ENCODE data around the gene STAG2.

The STAG2 gene

DNA sequence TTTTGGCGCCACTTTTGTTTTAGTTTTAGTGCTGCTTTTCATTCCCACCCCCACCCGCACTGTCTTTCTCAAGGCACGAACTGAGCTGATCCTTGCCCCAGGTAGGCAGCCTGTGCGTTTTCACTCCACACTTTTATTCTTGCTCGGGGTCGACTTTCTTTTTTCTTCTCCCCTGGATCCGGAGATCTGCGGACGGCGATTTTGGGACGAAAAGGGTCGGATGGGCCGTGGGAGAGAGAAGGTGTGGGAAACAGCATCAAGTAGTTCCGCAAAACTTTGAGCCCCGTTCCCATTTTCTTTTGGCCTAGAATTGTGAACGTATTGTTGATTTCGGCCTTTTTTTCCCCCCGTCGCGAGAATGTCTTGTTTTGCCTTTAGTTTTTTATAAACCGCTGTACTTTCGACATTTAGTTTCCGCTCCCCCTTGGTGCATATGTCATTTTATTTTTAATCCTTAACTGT is 531 bp downstream of the STAG2 start:
- ChIA-PET CTCF (interaction anchor here (1.4 to 1.5 kb wide), 2 partner anchors 10 to 129 kb away, joined by 4 to 5 read pairs; no protein-coding TSS in a partner anchor), POLR2A (no interaction called here)
- TF ChIP-seq, protein P1, sequence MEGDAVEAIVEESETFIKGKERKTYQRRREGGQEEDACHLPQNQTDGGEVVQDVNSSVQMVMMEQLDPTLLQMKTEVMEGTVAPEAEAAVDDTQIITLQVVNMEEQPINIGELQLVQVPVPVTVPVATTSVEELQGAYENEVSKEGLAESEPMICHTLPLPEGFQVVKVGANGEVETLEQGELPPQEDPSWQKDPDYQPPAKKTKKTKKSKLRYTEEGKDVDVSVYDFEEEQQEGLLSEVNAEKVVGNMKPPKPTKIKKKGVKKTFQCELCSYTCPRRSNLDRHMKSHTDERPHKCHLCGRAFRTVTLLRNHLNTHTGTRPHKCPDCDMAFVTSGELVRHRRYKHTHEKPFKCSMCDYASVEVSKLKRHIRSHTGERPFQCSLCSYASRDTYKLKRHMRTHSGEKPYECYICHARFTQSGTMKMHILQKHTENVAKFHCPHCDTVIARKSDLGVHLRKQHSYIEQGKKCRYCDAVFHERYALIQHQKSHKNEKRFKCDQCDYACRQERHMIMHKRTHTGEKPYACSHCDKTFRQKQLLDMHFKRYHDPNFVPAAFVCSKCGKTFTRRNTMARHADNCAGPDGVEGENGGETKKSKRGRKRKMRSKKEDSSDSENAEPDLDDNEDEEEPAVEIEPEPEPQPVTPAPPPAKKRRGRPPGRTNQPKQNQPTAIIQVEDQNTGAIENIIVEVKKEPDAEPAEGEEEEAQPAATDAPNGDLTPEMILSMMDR (IDR thresholded peaks at IDR 0.05; ENCODE audit: control extremely low read depth, extremely low read depth, low read depth, missing control alignments): no peak
- no peak for DNase-seq (ENCODE audit: extremely low spot score)

DNA sequence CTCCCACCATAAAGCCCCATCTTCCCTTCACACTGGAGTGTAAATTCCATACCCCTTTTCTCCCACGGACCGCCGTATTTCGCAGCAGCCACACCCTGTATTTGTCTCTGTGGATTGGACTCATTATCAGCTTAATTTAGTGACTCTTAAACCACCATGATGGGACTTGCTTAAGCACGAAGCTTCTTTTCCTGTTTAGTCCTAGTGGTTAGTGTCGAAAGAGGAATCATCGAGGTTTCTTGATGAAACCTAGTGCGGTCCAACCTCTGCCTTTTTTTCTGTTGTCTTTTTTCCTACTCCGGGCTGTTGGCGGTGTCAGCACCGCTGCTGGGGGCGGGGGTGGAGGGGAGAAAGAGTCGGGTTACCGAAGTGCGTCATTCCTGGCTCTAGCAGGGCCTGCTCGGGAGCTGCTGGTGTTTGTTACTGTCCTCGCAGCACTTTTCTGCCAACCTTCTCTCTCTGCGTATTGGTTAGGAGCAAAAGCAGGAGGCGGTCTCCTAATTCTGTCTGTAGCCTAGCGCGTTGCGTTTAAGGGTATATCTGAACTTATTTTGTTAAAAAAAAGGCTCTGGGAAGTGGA is 1.4 kb downstream of the STAG2 start:
- ChIA-PET CTCF (interaction anchor here (1.4 to 1.5 kb wide), 2 partner anchors 10 to 130 kb away, joined by 4 to 5 read pairs; no protein-coding TSS in a partner anchor), POLR2A (no interaction called here)
- TF ChIP-seq, protein P1 (IDR thresholded peaks at IDR 0.05; ENCODE audit: control extremely low read depth, extremely low read depth, low read depth, missing control alignments): no peak
- DNase-seq (ENCODE audit: extremely low spot score): peak; percentile 61

DNA sequence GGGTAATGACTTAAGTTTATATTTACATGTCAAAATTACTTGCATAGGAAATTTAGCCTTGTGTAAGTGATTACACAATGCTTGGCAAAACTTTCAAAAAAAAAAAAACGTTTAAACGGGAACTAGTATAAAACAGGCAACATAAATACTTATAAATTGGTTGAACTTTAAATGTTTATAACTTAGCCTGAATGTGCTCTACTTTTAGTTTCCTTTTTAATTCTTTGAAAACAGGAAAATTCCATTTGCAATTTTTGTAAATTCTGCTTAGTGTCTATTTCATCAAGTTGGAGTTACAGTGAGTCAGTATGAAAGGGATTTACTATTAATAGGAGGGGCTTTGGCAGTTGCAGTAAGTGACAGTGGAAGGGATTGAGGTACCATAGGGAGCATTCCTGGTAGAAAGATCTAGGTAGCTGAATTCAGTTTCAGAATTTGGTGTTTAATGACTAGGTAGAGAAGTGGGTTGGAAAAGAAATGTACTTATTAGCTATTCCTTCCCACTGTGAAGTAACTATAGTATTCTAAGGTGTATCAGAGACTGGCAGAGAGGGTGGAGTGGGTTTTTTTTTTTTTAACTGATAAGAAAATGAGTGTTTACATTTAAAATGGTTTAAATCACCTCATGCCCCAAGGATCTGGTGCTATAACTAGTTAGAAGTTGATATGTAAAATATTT is 2.8 kb downstream of the STAG2 start:
- no peak for DNase-seq (ENCODE audit: extremely low spot score)
- ChIA-PET POLR2A (no interaction called here), CTCF (interaction anchor here (0.8 kb wide), 1 partner anchor 12 kb away, joined by 3 read pairs; no protein-coding TSS in a partner anchor)
- TF ChIP-seq, protein P1 (IDR thresholded peaks at IDR 0.05; ENCODE audit: control extremely low read depth, extremely low read depth, low read depth, missing control alignments): no peak

DNA sequence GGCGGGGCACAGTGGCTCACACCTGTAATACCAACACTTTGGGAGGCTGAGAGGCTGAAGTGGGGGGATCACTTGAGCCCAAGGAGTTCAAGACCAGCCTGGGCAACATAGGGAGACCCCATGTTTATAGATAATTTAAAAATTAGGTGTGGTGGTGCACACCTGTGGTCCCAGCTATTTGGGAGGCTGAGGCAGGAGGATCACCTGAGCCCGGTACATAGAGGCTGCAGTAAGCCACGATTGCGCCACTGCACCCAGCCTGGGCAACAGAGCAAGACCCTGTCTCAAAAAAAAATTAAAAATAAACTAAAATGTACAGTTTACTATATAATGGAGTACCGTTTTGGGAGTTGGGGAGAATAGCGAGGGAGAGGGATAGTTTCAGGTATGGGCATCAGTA is 4.2 kb downstream of the STAG2 start:
- no peak for DNase-seq (ENCODE audit: extremely low spot score)
- CTCF ChIA-PET: no interaction called here
- POLR2A ChIA-PET: no interaction called here
- TF ChIP-seq, protein P1 (IDR thresholded peaks at IDR 0.05; ENCODE audit: control extremely low read depth, extremely low read depth, low read depth, missing control alignments): no peak

DNA sequence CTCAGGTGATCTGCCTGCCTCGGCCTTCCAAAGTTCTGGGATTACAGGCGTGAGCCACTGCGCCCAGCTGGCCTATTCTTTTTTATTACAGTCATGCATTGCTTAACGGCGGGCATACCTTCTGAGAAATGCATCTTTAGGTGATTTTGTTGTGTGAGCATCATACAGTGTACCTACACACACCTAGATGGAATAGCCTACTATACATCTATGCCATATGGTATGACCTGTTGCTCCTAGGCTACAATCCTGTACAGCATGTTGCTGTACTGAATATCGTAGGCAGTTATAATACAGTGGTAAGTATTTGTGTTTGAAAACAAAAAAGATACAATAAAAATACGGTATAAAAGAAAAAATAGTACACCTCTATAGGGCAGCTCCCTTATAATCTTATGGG is 6.0 kb downstream of the STAG2 start:
- no peak for DNase-seq (ENCODE audit: extremely low spot score)
- ChIA-PET CTCF (interaction anchor here (1.2 to 2.1 kb wide), 2 partner anchors 9 to 134 kb away, joined by 3 to 5 read pairs; no protein-coding TSS in a partner anchor), POLR2A (no interaction called here)
- TF ChIP-seq, protein P1 (IDR thresholded peaks at IDR 0.05; ENCODE audit: control extremely low read depth, extremely low read depth, low read depth, missing control alignments): no peak

DNA sequence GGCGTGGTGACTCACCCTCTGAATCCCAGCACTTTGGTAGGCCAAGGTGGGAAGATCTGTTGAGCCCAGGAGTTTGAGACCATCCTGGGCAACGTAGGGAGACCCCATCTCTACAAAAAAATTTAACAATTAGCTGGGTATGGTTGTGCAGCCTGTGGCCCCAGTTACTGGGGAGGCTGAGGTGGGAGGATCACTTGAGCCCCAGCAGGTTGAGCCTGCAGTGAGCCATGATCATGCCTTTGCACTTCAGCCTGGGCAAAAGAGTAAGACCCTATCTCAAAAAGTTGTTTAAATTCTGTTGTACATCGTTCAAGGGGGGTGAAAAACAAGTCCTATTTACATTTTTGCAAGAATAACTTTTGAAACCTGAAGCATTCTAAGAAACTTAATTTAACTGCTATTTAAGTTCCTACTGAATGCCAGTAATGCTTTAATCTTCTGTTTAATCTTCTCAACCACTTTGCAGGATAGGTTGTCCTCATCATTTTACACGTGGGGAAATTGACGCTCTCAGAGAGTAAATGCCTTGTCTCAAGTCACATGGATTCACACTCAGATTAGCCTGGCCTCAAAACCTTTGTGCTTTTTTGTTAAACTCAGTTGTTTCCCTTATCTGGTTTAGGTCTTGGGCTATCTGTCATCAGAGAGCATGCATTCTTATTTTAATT is 7.0 kb downstream of the STAG2 start:
- no peak for DNase-seq (ENCODE audit: extremely low spot score)
- CTCF ChIA-PET: interaction anchor here (1.2 to 2.1 kb wide), 2 partner anchors 8 to 135 kb away, joined by 3 to 5 read pairs; no protein-coding TSS in a partner anchor
- TF ChIP-seq, protein P1 (IDR thresholded peaks at IDR 0.05; ENCODE audit: control extremely low read depth, extremely low read depth, low read depth, missing control alignments): no peak
- POLR2A ChIA-PET: interaction anchor here (0.6 kb wide), 1 partner anchor 147 kb away, joined by 7 read pairs; no protein-coding TSS in a partner anchor

Measured in GM10248 (cell line).